AG04450 (cell line): ENCODE data around the gene CD99L2. TPM values are rescaled to one million over a fixed set of nuclear protein-coding genes. Genes with fewer than 3 reads are reported as not detected.

Experiments
- CTCF ChIA-PET: fragments of 300-600, 350-600 bp; formaldehyde crosslinking; extraction: SDS; loops from one replicate; lab custom pipeline; 2022; ENCODE audit warnings: antibody characterized with exemption, inconsistent platforms; lab: Charles Lee
- POLR2A ChIA-PET: fragments of 350-600 bp; formaldehyde crosslinking; extraction: SDS; loops from one replicate; lab custom pipeline; 2021; ENCODE audit warnings: antibody characterized with exemption, inconsistent platforms; lab: Yijun Ruan, JAX
- DNase-seq: peaks from one replicate; pipeline ENCODE4 v3.0.0-alpha.2; 2011; ENCODE audit warnings: low read depth, low spot score
- H3K27ac ChIP-seq: one replicate; pipeline ENCODE4 v1.5.1; 2012; ENCODE audit warnings: low read depth, low read length, control low read depth
- H3K27me3 ChIP-seq: one replicate; pipeline ENCODE4 v1.6.0; 2012; ENCODE audit warnings: low read length; ENCODE audit not compliant: control insufficient read depth, insufficient read depth
- H3K4me3 ChIP-seq: 2 replicates; pipeline ENCODE4 v1.5.1; 2011; ENCODE audit warnings: mild to moderate bottlenecking, low read depth, low read length, control low read depth
- H3K9me3 ChIP-seq: 2 replicates; pipeline ENCODE4 v1.5.1; 2012; ENCODE audit warnings: low read length; ENCODE audit not compliant: control insufficient read depth, insufficient read depth
- polyA plus RNA-seq: library from polyadenylated mRNA; depleted of rRNA; stranded (reverse); fragments of >200 nt; gene quantifications from 2 replicates; pipeline ENCODE4 v1.2.3, GENCODE V29; 2011
- TF ChIP-seq, protein P1 (sequence below): IDR thresholded peaks from 2 replicates; pipeline ENCODE4 v1.5.1; 2011; ENCODE audit warnings: low read depth, low read length, control low read depth, inconsistent platforms

Gene CD99L2
- polyA plus RNA-seq, 1 experiment = 52.4 TPM

DNA sequence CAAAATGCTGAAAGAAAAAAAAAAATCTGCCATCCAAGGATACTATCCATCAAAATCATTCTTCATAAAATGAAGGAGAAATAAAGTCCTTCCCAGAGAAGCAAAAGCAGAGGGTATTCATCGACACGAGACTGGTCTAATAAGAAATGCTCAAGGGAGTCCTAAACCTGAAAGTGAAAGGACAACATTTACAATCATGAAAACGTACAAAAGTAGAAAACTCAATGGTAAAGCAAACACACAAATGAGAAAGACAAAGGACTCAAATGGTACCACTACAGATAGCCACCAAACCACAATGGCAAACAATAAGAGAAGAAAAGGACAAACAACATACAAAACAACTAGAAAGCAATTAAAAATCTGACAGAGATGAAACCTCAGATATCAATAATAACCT, 41.0 kb downstream of the CD99L2 start:
- Histone ChIP-seq H3K9me3 (no peaks in the 10 kb centered on the region), H3K27ac (no peak overlapping the region), H3K27me3 (no peaks in the 10 kb centered on the region), H3K4me3 (no peak overlapping the region)
- DNase-seq = no peak
- TF ChIP-seq, protein P1, sequence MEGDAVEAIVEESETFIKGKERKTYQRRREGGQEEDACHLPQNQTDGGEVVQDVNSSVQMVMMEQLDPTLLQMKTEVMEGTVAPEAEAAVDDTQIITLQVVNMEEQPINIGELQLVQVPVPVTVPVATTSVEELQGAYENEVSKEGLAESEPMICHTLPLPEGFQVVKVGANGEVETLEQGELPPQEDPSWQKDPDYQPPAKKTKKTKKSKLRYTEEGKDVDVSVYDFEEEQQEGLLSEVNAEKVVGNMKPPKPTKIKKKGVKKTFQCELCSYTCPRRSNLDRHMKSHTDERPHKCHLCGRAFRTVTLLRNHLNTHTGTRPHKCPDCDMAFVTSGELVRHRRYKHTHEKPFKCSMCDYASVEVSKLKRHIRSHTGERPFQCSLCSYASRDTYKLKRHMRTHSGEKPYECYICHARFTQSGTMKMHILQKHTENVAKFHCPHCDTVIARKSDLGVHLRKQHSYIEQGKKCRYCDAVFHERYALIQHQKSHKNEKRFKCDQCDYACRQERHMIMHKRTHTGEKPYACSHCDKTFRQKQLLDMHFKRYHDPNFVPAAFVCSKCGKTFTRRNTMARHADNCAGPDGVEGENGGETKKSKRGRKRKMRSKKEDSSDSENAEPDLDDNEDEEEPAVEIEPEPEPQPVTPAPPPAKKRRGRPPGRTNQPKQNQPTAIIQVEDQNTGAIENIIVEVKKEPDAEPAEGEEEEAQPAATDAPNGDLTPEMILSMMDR = no peak
- ChIA-PET POLR2A (no interaction called here), CTCF (no interaction called here)

DNA sequence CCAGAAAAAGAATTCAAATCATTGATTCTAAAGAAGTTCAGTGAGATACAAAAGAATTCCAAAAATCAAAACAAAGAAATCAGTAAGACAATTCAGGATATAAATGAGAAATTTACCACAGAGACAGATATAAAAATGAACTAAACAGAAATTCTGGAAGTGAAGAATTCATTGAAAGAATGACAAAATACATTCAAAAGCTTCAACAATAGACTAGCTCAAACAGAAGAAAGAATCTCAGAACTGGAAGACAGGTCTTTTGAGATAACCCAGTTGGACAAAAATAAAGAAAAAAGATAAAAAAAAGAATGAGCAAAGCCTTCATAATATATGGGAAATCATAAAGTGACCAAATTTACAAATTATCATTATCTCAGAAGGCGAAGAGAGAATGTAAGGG, 41.7 kb downstream of the CD99L2 start:
- POLR2A ChIA-PET = no interaction called here
- CTCF ChIA-PET = no interaction called here
- DNase-seq = no peak

DNA sequence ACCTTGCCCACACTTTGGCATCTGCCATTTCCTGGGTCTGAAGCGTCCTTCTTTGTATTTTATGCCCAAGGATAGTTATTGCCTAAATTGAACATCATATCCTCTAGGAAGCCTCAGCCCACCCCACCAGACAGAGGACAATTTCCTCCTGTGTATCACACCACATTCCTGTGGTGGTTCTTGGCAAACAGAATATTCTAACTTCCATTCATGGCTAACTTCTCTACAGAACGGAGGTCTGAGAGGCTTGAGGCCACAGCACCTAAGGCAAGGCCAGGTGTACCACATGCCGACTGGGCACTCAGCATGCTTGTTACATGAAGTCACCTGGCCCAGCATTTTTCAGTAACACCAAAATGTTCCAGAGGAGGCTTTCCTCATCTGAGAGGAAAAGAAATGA, 42.4 kb downstream of the CD99L2 start:
- Histone ChIP-seq H3K4me3 (no peak overlapping the region), H3K27ac (no peak overlapping the region), H3K9me3 (no peaks in the 10 kb centered on the region), H3K27me3 (no peaks in the 10 kb centered on the region)
- CTCF ChIA-PET = no interaction called here
- no peak for DNase-seq
- POLR2A ChIA-PET = no interaction called here
- TF ChIP-seq, protein P1 = no peak

More for the DNA sequence above, 41.7 kb downstream of the CD99L2 start:
- Histone ChIP-seq H3K9me3 (no peaks in the 10 kb centered on the region), H3K27ac (no peak overlapping the region), H3K4me3 (no peak overlapping the region), H3K27me3 (no peaks in the 10 kb centered on the region)
- TF ChIP-seq, protein P1 = no peak

DNA sequence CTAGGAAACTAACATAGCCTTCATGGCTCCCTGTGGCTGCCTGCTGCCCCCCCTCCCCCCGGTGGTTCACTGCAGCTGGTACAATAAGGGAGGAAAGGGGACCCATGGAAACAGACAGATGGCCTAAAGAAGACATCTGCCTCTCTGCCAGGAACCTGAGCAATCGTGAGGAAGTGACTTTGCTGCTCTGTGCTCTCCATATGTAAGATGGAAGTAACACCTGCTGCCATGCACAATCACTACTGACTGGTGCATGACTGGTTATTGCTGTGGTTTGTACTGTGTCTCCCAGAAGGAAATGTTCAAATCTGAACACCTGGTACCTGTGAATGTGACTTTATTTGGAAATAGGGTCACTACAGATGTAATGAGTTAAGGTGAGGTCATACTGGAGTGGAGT, 43.6 kb downstream of the CD99L2 start:
- TF ChIP-seq, protein P1 = no peak
- Histone ChIP-seq H3K27me3 (no peaks in the 10 kb centered on the region), H3K27ac (no peak overlapping the region), H3K9me3 (no peaks in the 10 kb centered on the region), H3K4me3 (no peak overlapping the region)
- ChIA-PET POLR2A (no interaction called here), CTCF (no interaction called here)
- DNase-seq = no peak

DNA sequence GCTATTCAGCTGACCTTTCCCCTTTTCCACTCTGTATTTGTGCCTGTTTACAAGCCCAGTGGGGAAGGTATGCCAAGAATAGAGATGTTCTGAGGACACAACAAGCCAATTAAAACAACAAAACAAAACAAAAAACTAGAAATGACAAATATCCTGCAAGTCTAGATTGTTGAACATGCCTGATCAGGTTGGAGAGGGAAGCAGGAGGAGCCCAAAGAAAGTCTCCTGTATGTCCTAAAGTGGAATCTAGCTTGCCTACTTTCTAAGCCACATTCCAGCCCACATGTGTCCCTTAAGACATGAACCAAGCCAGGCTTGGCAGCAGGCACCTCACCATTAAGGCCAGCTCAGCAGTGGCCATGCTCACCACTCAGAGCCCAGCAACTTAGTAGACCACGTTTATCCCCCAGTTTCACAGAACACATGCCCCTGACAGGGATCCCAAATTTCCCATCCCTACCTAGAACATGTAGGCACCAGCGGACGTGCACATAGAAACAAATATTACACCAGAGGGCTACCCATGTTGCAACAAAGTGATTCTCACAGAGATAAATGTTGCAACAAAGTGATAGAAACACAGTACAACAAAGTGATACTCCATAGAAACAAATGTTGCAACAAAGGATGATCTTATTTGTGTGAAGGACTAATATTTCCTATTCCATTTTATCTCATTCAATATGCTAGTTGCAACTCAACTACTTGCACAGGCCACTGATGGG, 48.3 kb downstream of the CD99L2 start:
- Histone ChIP-seq H3K27me3 (no peaks in the 10 kb centered on the region), H3K9me3 (no peaks in the 10 kb centered on the region), H3K27ac (no peak overlapping the region), H3K4me3 (no peak overlapping the region)
- CTCF ChIA-PET = interaction anchor here (1.0 kb wide), 2 partner anchors 16 to 78 kb away, joined by 3 read pairs; no protein-coding TSS in a partner anchor
- TF ChIP-seq, protein P1 = no peak
- no peak for DNase-seq
- POLR2A ChIA-PET = no interaction called here
